ENCODE results near the gene SLC29A3. TPM values are rescaled to one million over a fixed set of nuclear protein-coding genes. Genes with fewer than 3 reads are reported as not detected.
A peak's percentile ranks its signal among the peaks of the same experiment; 100 is the strongest.

Gene SLC29A3
- total and polyA plus RNA-seq, 2 experiments from 2014 or later = 10.3 to 12.3 TPM

DNA sequence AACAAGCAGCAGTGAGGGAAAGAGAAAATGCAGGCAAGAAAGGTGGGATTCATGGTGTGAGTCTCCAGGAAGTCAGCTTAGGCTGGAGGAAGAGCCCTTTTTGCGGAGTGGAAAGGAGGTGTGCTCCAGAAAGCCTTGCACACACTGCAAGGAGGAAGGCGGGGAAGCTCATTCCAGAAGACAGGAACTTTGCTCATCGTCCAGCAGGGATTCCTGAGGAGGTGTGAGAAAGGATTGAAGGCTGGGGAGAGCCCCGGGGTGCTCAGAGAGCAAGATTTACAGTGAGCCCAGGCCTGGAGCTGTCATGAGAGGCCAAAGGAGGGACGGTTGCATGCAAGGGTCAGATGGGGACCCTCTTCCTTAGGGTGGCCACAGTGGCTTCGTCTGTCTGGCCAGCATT is 17.6 kb downstream of the SLC29A3 start:
- Mint-ChIP-seq H3K36me3 (ENCODE audit: low read depth) (peaks cover 11% of the 10 kb centered on the region), H3K27ac (no peak overlapping the region), H3K4me1 (peaks cover 39% of the 10 kb centered on the region), H3K27me3 (ENCODE audit: insufficient read depth, low read depth, poor library complexity) (peaks cover 28% of the 10 kb centered on the region), H3K4me3 (no peak overlapping the region; the same call in 2 of the 3 replicates), H3K9me3 (no peaks in the 10 kb centered on the region)
- H3K4me2 ChIP-seq = no peak overlapping the region
- H2AFZ ChIP-seq = no peak overlapping the region
- no peak overlapping the region for H3K4me3 ChIP-seq
- H3K4me1 ChIP-seq (ENCODE audit: insufficient read depth) = peaks cover under 1% of the 10 kb centered on the region; the same call in 1 of the 2 replicates
- H3K27me3 ChIP-seq (ENCODE audit: insufficient read depth) = no peaks in the 10 kb centered on the region
- no peaks in the 10 kb centered on the region for H3K9me2 ChIP-seq (ENCODE audit: insufficient read depth)
- no peak for DNase-seq (ENCODE audit: low spot score)
- no peaks in the 10 kb centered on the region; the same call in 1 of the 2 replicates for H3K36me3 ChIP-seq (ENCODE audit: insufficient read depth)
- H3K27ac ChIP-seq (ENCODE audit: low read depth) = no peak overlapping the region
- no peak for TF ChIP-seq CREB1 (CRISPR knock-in tag; IDR thresholded peaks at IDR 0.05; ENCODE audit: low read depth)
- no peak for TF ChIP-seq CTCF (conservative IDR thresholded peaks at IDR 0.05; ENCODE audit: low read depth in 2 of 2)
- no peak for TF ChIP-seq NANOG (IDR thresholded peaks at IDR 0.05; ENCODE audit: borderline replicate concordance)
- TF ChIP-seq JUNB (IDR thresholded peaks at IDR 0.05; ENCODE audit: unreplicated experiment) = no peak
- TF ChIP-seq ZNF462 (CRISPR knock-in tag; IDR thresholded peaks at IDR 0.05) = no peak
- TF ChIP-seq EZH2phosphoT487 (IDR thresholded peaks at IDR 0.05; ENCODE audit: unreplicated experiment) = no peak
- TF ChIP-seq EZH2 (IDR thresholded peaks at IDR 0.05; ENCODE audit: low read depth, unreplicated experiment) = no peak
- no peak for TF ChIP-seq ZNF331 (CRISPR knock-in tag; IDR thresholded peaks at IDR 0.05; ENCODE audit: low read depth)
- TF ChIP-seq ETS1 (IDR thresholded peaks at IDR 0.05) = no peak
- no peak for TF ChIP-seq REST (IDR thresholded peaks at IDR 0.05; ENCODE audit: unreplicated experiment)
- no peak for TF ChIP-seq ZNF114 (CRISPR knock-in tag; IDR thresholded peaks at IDR 0.05)
- TF ChIP-seq POLR2AphosphoS5 (IDR thresholded peaks at IDR 0.05; ENCODE audit: low read depth) = no peak
- TF ChIP-seq STAT1 (IDR thresholded peaks at IDR 0.05; ENCODE audit: unreplicated experiment) = no peak
- no peaks in the 10 kb centered on the region for H3K79me2 ChIP-seq (replicated peaks; ENCODE audit: insufficient read depth)
- H4K20me1 ChIP-seq (replicated peaks; ENCODE audit: insufficient read depth) = no peaks in the 10 kb centered on the region
- no peaks in the 10 kb centered on the region for H3F3A ChIP-seq (replicated peaks; ENCODE audit: low read depth)
- ATAC-seq = peak; percentile 16; the same call in 2 of the 3 replicates

Measured in GM23338 (cell line).